ENCODE results near the gene EGLN2.
"Not testable (repeated sequence)": the region's sequence is repeated elsewhere in the genome, so short reads cannot be mapped to it uniquely, and the experiment has no call there.

EGLN2 gene

GRCh38 chr19:40798683-40799557, at the start of gene EGLN2:
Gene EGLN2, plus strand, starts transcription at chr19:40799191. Its CDS starts 1,382 bp downstream, at chr19:40800573.
- DNase-seq: peak; percentile 88

DNA sequence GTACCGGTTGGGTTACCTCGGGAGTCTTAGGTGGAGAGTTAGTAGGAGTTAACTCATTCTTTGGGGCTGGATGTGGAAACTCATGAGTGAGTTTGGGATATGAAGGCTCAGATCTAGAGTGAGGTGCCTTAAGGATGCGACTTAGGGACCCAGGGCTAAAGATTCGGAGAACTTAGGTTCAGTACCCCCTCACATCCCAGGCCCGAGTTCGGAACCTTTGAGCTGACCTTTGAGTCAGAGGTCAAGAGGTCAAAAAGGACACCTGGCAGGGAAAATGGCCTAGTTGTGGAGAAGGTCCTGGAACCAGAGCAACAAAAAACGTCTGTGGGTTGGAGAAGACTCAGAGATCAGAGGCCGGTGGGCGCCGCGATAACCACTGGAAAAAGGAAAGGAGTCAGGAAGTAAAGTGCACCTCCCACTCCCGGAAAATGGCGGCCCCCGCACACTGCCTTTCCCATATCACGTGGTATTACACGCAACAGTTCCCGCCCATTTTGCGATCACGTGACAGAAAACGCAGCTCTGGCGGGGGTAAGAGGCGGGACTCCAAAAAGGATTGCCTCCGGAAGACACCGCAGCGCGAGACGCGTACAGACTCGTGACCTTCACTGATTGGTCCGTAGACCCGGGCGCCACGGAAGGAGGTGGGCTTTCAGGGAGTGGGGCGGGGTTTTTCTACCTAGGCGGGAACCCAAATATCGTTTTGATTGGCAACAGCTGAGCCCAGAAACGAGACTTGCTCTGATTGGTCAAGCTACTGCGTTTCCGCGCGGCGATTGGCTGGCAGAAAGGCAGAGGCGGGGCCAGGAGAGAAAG, 48.7 kb upstream of the EGLN2 start, which contains the start of gene ACTMAP:
Gene ACTMAP, minus strand, starts transcription at position 420 of the 816 bp plus-strand sequence. CDS start 674 bp downstream, outside the sequence.
- peak; percentile 98 for DNase-seq

DNA sequence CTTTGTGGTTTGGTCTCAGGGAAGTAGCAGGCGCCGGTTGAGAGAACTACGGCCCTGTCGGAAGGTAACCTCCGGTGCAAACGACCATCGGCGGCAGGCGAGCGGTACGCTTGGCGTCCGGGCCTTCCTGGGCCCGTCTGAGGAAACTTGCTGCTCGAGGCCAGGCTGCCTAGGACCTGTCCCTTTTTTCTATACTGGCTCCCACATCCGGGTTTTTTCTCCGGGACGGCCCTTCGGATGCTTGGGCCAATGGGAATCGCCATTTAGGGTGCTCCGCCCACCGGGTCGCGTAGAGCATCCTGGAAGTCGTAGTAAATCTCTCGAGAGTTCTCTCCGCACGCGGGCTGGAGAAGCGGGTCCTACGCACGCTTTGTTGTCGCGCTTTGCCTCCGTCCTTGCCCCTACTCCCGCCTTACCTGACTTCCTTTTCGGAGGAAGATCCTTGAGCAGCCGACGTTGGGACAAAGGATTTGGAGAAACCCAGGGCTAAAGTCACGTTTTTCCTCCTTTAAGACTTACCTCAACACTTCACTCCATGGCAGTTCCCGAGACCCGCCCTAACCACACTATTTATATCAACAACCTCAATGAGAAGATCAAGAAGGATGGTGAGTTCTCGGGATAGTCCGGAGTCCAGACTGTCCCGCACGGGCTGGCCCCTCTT, 48.0 kb upstream of the EGLN2 start, which contains the start of gene SNRPA:
Gene SNRPA, plus strand, starts transcription at position 330 of the 664 bp plus-strand sequence. Its CDS starts 206 bp downstream, at position 536.
- DNase-seq: peak; percentile 96

DNA sequence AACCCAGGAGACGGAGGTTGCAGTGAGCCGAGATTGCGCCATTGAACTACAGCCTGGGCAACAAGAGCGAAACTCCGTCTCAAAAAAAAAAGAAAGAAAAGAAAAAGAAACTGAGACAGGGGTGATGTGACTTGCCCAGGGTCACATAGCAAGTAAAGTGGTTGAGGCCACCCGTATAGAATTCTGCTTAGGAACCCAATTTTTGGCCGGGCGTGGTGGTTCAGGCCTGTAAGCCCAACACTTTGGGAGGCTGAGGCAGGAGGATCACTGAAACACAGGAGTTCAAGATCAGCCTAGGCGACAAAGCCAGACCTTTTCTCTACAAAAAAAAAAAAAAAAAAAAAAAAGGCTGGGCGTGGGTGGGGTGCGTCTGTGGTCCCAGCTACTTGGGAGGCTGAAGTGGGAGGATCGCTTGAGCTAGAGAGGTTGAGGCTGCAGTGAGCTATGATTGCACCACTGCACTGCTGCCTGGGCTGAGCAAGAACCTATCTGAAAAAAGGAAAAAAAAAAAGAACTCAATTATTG, 46.7 kb upstream of the EGLN2 start:
- no peak for DNase-seq

DNA sequence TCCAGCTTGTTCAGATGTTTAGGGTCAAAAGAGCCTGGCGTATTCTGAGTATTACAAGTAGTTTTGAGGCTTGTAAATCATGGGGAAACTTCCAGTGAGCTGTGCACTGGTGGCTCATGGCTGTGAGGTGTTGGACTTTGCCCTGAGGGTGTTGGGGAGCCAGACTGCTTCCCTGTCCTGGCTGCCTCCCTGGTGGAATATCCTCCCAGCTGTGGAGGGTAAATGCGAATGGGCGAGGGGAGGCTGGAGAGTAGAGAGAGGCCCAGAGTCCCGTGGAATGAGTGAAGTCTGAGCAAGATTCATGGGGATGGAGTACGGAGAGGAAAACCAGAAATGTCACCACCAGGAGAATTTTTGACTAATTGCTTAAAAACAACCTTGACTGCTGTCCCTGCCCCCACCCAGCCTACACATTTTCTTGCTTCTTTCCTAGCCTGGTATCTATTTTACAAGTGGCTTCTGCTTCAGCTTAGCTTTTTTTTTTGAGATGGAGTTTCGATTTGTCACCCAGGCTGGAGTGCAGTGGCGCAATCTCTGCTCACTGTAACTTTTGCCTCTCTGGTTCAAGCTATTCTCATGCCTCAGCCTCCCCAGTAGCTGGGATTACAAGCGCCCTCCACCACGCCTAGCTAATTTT, 44.3 kb upstream of the EGLN2 start:
- no peak for DNase-seq

GRCh38 chr19:40755248-40755624, 43.8 kb upstream of the EGLN2 start:
- DNase-seq: no peak

GRCh38 chr19:40755791-40756190, 43.2 kb upstream of the EGLN2 start:
- no peak for DNase-seq

DNA sequence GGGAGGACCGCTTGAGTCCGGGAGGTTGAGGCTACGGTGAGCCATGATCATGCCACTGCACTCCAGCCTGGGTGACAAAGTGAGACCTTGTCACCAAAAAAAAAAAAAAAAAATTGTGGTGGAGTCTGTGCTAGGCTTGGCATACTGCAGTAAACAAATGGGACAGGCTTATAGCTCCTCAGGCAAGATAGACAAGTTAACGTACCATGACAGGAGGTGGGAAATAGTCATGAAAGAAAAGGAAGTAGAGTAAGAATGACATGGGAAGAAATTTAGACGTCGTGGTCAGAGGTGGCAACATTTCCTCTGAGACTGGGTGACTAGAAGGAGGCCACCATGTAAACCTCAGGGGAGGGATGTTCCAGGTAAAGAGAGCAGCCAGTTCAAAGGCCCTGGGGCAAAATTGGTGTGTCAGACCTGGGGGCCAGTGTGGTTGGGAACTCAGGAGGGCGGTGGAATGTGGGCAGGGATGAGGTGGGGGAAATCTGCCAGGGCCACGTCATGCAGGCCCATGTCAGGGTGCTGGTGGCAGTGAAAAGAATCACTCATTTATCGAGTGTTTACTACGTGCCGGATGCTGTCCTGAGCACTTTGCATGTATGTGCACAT, 42.4 kb upstream of the EGLN2 start:
- DNase-seq: no peak

DNA sequence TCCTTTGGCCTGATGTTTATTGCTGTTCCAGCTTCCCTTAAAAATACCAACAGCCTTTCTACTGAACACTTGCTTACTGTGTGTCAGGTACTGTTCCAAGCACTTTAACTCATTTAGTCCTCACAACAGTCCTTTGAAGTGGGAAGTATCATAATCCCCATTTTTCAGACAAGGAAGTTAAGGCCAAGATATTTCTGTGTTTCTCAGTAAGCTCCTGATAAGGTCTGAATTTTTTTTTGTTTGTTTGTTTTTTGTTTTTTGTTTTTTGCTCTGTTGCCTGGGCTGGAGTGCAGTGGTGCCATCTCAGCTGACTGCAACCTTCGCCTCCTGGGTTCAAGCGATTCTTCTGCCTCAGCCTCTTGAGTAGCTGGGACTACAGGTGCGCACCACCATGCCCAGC, 40.5 kb upstream of the EGLN2 start:
- no peak for DNase-seq

GRCh38 chr19:40759352-40759751, 39.6 kb upstream of the EGLN2 start:
- DNase-seq: no peak

DNA sequence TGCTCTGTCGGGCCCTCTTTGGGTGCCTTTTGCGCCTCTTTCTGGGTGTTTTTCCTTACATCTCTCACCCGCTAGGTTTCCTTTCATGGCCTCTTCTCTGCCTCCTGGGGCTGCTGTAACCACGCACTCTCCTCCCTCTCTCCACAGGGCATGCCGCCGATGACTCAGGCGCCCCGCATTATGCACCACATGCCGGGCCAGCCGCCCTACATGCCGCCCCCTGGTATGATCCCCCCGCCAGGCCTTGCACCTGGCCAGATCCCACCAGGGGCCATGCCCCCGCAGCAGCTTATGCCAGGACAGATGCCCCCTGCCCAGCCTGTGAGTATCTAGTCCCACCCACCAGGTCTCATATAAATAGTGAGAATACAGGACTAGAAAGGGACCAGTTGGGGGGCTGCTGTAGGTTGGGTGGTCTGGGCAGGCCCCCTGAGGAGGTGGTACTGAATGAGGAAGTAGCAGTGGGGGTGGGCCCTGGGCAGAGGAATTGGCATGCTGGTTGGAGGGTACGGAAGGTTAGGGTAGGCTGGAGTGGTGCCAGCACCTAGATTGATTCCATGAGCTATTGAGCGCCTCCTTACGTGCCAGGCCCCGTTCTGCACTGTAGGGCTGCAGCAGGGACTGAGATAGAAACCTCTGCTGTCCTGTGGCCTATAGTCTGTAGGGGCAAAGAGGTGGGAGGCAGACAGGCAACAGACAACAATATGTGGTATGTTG, 36.1 kb upstream of the EGLN2 start:
- no peak for DNase-seq

DNA sequence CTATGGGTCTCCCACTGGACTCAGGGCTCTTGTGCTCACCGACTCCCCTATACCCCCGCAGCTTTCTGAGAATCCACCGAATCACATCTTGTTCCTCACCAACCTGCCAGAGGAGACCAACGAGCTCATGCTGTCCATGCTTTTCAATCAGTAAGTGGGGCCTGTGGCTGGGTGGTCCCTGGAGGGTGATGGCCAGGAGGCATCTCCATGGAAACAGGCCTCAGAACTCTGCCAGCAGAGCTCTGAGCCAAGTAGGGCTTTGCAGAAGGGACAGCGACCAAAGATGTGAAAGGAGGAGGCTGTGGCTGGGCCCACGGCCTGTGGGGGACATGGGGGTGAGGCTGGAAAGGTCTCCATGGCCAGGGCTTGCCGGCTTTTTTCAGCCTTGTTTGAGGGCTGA, 35.5 kb upstream of the EGLN2 start:
- no peak for DNase-seq

- no peak for DNase-seq
Measured at GRCh38 chr19:40763963-40764362, 35.0 kb upstream of the EGLN2 start.

DNA sequence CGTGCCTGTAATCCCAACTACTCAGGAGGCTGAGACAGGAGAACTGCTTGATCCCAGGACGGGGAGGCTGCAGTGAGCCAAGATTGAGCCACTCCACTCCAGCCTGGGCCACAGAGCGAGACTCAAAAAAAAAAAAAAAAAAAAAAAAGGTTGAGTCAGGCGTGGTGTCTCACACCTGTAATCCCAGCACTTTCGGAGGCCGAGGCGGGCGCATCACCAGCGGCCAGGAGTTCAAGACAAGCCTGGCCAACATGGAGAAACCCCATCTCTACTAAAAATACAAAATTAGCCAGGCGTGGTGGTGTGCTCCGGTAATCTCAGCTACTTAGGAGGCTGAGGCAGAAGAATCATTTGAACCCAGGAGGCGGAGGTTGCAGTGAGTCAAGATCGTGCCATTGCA, 32.6 kb upstream of the EGLN2 start:
- not testable (repeated sequence) for DNase-seq

- DNase-seq: no peak
Measured at GRCh38 chr19:40768869-40769268, 30.1 kb upstream of the EGLN2 start.

- DNase-seq: not testable (repeated sequence)
Measured at GRCh38 chr19:40771101-40771862, 27.7 kb upstream of the EGLN2 start.

DNA sequence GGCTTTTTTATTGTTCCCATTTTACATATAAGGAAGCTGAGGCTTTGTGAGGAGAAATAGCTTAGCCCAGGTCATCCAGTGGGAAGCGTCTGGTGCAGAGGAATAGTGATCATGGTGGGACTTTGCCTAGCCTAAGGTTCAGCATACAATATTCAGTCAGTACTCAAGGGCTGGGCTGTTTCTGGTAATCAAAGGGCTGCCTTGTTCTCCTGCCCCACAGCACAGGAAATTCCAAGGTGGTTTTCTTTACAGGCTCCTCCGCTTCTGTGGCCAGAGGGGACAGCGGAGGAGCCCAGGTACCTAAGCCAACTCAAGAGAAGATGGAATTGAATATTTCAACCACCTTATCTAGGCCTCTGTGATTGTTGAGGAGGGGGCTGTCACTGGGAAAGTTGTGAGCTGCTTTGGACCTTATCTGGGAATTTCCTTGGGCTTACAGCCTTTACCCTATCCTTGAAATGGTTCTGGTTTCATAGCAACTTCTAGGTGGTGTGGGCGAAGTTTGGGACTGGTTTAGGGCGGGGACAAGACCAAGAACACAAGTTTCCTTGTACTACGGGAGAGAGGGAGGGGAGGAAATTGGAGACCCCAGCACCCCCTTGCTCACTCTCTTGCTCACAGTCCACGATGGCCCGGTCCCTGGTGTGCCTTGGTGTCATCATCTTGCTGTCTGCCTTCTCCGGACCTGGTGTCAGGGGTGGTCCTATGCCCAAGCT, 23.9 kb upstream of the EGLN2 start, which contains the start of gene MIA:
Gene MIA, plus strand, starts transcription at position 606 of the 716 bp plus-strand sequence. Its CDS starts 22 bp downstream, at position 628.
- DNase-seq: no peak

- no peak for DNase-seq
Measured at GRCh38 chr19:40775632-40776022, 23.4 kb upstream of the EGLN2 start.

GRCh38 chr19:40776364-40776763, 22.6 kb upstream of the EGLN2 start:
- no peak for DNase-seq
